NT2/D1 (cell line): Measurements from ENCODE around the gene MEA1.

Experiments used
- DNase-seq: peaks from one replicate; pipeline ENCODE4 v3.0.0-alpha.2; 2011; ENCODE audit warnings: low read depth, low spot score
- H3K27me3 ChIP-seq: 2 replicates; pipeline ENCODE4 v1.6.0; 2011; ENCODE audit warnings: mild to moderate bottlenecking; ENCODE audit not compliant: insufficient read length, insufficient read depth
- H3K36me3 ChIP-seq: 2 replicates; pipeline ENCODE4 v1.6.1; 2011; ENCODE audit warnings: mild to moderate bottlenecking, low read length, mixed read lengths; ENCODE audit not compliant: insufficient read depth, insufficient read length
- H3K4me1 ChIP-seq: 2 replicates; pipeline ENCODE4 v1.5.1; 2011; ENCODE audit not compliant: insufficient read depth, insufficient read length
- H3K4me3 ChIP-seq: 2 replicates; pipeline ENCODE4 v1.5.1; 2011; ENCODE audit warnings: low read depth; ENCODE audit not compliant: insufficient read length
- H3K9ac ChIP-seq: 2 replicates; pipeline ENCODE4 v1.6.0; 2011; ENCODE audit warnings: low read depth; ENCODE audit not compliant: insufficient read length
- H3K9me3 ChIP-seq: 2 replicates; pipeline ENCODE4 v1.5.1; 2011; ENCODE audit warnings: mild to moderate bottlenecking, low read length; ENCODE audit not compliant: insufficient read depth
- SUZ12 ChIP-seq: IDR thresholded peaks from 2 replicates; pipeline ENCODE4 v1.6.1; 2011; ENCODE audit not compliant: insufficient read length, insufficient read depth; ENCODE audit errors: extremely low read depth
- YY1 ChIP-seq: IDR thresholded peaks from 2 replicates; pipeline ENCODE4 v1.6.1; 2011; ENCODE audit not compliant: insufficient read length, insufficient read depth
- ZNF274 ChIP-seq: IDR thresholded peaks from 2 replicates; pipeline ENCODE4 v1.6.1; 2011; ENCODE audit warnings: mild to moderate bottlenecking, low read depth, low read length

The MEA1 gene

DNA sequence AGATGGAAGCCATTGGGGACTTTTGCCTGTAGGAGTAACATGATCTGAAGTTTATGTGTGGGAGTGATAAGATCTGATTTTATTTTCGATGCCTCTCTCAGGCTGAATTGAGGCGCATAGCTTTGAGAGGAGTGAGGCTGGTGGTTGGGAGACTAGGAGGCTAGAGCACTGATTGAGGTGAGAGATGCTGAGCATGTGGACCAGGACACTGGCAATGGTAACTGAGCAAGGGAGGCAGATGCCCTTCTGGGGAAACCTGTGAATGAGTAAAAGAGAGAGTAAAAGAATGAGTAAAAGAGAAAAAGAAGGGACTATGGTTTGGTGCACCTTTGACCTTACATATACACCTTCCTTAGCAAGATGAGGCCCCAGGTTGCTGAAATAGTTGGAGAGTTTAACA, 10.7 kb upstream of the MEA1 start:
- no peaks in the 10 kb centered on the region for H3K27me3 ChIP-seq
- peaks cover 73% of the 10 kb centered on the region for H3K36me3 ChIP-seq

DNA sequence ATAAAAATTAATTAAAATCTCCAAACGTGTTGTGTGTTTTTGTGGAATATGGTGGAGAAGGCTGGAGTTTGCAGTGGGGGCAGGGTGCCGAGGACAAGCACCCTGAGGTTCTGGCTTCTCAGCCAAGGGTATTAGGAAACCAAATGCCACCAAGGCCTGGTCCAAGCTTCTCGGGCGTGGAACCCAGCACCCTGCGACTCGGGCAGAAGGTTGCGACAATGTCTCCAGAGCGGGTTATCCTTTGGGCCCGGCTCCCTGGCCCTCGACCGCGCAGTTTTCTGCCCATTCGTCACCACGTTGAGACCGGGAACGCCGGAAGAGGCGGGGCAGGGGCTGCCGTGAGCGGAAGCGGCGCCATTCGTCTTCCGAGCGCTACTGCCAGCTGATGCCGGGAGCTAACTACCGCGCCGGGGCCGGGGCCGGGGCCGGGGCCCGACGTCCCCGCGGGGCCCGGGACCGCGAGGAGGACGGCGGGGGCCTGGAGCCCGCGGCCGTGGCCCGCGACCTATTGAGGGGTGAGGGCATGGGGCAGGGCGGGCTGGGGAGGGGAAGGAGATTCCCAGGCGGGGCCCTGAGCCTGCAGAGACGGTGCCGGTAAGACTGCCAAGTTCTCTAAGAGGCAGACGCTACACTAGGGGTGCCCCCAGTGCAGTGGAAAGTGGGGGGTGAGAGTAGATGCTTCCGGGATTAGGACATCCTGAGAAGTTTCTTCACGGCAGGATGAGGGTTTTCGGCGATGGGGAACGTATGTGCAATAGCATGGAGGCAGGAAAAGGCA, 7.7 kb upstream of the MEA1 start, which contains the start of gene RRP36:
RRP36 (plus strand) TSS at position 354 of the 778 bp plus-strand sequence; CDS start at position 386, 32 bp downstream.
- H3K4me3 ChIP-seq, result peak within 1 kb of the TSS; percentile 84
- no peak for DNase-seq
- no peak for TF ChIP-seq ZNF274
- TF ChIP-seq YY1, result peak; percentile 18
- TF ChIP-seq SUZ12, result no peak
- H3K9me3 ChIP-seq, result no peaks in the 10 kb centered on the region
- H3K9ac ChIP-seq, result peak within 1 kb of the TSS; percentile 88
- peaks cover 70% of the 10 kb centered on the region for H3K36me3 ChIP-seq
- H3K4me1 ChIP-seq, result peaks cover 7% of the 10 kb centered on the region
- no peaks in the 10 kb centered on the region for H3K27me3 ChIP-seq

More for the DNA sequence above, 10.7 kb upstream of the MEA1 start:
- no peak for DNase-seq
- Histone ChIP-seq H3K4me3 (no peak overlapping the region), H3K9me3 (no peaks in the 10 kb centered on the region), H3K9ac (no peak overlapping the region), H3K4me1 (peaks cover 6% of the 10 kb centered on the region)
- TF ChIP-seq ZNF274 (no peak), YY1 (no peak), SUZ12 (no peak)

DNA sequence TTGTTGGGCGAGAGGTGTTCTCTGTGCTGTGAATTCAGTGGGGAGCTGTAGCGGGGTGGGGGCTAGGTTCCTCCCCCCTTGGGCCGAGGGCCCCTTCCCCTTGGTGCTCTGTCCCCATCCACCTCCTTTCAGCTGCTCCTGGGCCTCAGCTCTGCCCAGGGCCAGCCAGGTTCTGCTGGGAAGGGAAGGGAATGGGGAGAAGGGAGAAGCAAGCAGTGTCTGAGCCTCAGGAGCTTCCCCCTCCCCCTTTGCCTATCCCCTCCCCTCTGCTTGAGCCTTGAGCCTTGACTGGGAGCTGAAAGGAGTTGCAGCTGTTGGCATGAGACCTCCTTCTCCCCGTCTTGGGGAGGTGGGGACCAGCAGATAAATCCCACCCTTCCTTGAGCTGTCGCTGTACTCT, 7.1 kb upstream of the MEA1 start:
- peak overlapping the region; percentile 84 for H3K4me3 ChIP-seq
- TF ChIP-seq ZNF274 (no peak), SUZ12 (no peak), YY1 (no peak)
- peaks cover 68% of the 10 kb centered on the region for H3K36me3 ChIP-seq
- DNase-seq, result no peak
- H3K9ac ChIP-seq, result peak overlapping the region; percentile 88
- no peaks in the 10 kb centered on the region for H3K27me3 ChIP-seq
- no peaks in the 10 kb centered on the region for H3K9me3 ChIP-seq
- peaks cover 11% of the 10 kb centered on the region for H3K4me1 ChIP-seq

DNA sequence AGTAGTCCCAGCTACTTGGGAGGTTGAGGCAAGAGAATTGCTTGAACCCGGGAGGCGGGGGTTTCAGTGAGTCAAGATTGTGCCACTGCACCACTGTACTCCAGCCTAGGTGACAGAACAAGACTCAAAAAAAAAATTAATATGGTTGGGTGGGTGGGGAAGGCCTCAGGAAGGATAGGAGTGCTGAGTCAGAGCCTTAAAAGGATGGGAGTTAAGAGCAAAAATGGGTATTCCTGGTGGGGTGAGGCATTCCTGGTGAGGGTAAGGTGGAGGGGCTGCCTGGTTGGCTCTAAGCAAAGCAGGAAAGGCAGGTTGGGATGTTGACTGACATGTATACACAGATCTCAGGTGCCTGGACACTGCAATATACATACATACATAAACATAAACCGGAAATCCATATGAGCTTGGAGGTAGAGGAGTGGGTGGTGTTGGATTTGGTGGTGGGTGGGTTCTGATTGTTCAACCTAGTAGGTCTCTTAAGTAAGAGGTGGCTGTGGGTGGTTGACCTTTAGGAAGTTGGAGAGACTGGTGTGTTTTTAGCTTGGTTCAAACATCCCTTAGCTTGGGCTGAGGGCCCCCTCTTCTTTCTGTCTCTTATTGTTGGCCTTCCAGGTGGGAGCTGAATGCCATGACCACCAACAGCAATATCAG, 6.4 kb upstream of the MEA1 start:
- Histone ChIP-seq H3K4me1 (peaks cover 11% of the 10 kb centered on the region), H3K9ac (no peak overlapping the region), H3K27me3 (no peaks in the 10 kb centered on the region), H3K4me3 (no peak overlapping the region), H3K9me3 (no peaks in the 10 kb centered on the region), H3K36me3 (peaks cover 65% of the 10 kb centered on the region)
- no peak for DNase-seq
- TF ChIP-seq YY1 (no peak), ZNF274 (no peak), SUZ12 (no peak)

DNA sequence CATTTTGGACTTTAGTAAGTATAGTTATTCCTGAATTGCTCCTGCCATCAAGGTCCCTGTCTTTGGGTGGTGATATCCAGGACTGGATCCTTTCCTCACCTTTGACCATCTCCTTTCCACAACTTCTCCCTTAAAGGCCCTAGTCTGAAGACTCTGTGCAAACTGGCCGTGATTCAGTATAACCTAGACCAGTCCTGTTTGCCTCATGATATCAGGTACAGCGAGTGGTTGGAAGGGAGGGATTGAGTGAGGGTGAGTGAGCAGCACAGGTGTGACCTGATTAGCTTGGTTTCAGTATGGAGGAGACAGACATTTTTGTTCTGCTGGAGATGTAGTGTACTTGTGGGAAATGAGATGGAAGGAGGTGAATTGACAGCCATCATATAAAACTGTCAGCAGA, 5.4 kb upstream of the MEA1 start:
- Histone ChIP-seq H3K4me3 (no peak overlapping the region), H3K27me3 (no peaks in the 10 kb centered on the region), H3K36me3 (peaks cover 55% of the 10 kb centered on the region), H3K9ac (no peak overlapping the region), H3K4me1 (peaks cover 11% of the 10 kb centered on the region), H3K9me3 (no peaks in the 10 kb centered on the region)
- no peak for DNase-seq
- no peak for TF ChIP-seq ZNF274
- TF ChIP-seq SUZ12, result no peak
- no peak for TF ChIP-seq YY1

DNA sequence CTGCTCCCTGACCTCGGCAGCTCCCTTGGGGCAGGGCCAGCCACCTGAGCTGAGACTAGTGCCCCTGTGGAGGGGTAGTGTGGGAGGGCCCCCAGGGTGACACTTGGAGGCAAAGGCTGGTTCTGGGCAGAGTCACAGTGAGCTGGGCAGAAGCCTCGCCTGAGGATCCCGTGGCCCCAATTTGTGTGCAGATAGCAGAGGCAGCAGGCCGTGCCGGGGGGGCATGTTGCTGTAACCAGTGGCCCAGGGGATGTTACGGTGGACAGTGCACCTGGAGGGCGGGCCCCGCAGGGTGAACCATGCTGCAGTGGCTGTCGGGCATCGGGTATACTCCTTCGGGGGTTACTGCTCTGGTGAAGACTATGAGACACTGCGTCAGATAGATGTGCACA, 3.2 kb upstream of the MEA1 start:
- H3K9ac ChIP-seq, result no peak overlapping the region
- H3K36me3 ChIP-seq, result peaks cover 53% of the 10 kb centered on the region
- peaks cover 11% of the 10 kb centered on the region for H3K4me1 ChIP-seq
- DNase-seq, result no peak
- TF ChIP-seq ZNF274 (no peak), YY1 (no peak), SUZ12 (no peak)
- H3K4me3 ChIP-seq, result no peak overlapping the region
- H3K9me3 ChIP-seq, result no peaks in the 10 kb centered on the region
- no peaks in the 10 kb centered on the region for H3K27me3 ChIP-seq

DNA sequence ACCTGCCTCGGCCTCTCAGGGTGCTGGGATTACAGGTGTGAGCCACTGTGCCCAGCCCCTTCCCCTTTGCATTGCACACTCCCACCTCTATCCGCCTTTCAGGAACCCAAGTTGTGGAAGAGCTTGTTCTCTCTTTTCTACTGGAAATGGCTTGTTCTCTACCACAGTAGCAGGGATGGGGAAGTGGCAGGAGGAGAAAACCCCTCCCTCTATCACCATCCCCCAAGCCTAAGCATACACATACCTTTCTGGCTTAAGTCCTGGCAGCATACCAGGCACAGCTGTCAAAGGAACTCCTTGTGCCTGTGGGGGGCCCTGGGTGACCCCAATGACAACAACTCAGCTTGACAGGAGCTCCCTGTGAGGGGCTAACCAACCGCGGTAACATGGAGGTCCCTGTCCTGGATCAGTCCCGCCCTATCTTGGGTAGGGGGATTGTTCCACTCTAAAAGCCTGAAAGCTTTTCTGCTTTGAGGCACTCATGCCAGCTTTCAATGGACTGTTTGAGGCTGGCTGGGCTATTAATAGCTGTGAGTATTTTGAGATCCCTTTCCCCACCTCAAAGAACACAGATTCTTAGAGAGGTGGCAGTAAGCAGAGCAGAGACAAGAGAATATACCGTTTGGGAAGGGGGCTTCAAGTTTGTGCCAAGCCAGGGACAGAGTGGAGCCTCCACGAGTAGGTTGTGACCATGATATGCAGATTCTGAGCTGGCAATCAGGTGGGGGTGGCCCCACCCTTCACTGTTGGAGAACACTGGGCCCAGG, 2.6 kb upstream of the MEA1 start:
- H3K4me1 ChIP-seq, result peaks cover 13% of the 10 kb centered on the region
- no peak overlapping the region for H3K9ac ChIP-seq
- TF ChIP-seq SUZ12, result no peak
- TF ChIP-seq ZNF274, result no peak
- no peak for TF ChIP-seq YY1
- DNase-seq, result no peak
- H3K27me3 ChIP-seq, result no peaks in the 10 kb centered on the region
- peaks cover 59% of the 10 kb centered on the region for H3K36me3 ChIP-seq
- no peak overlapping the region for H3K4me3 ChIP-seq
- no peaks in the 10 kb centered on the region for H3K9me3 ChIP-seq
